WTC11 (cell line): Measurements from ENCODE around the gene ZMIZ2. TPM values are rescaled to one million over a fixed set of nuclear protein-coding genes. Genes with fewer than 3 reads are reported as not detected.

ENCODE experiments used
- ATAC-seq: fragments of 200-7000 bp; cut with Tn5 transposase; 2 replicates; pipeline ENCODE4 v1.10.0; 2021; ENCODE audit warnings: mild to moderate bottlenecking, moderate library complexity
- CTCF ChIA-PET: fragments of 300-600 bp; sonication (Branson Sonifier 250); formaldehyde crosslinking; loops from one replicate; lab custom pipeline; 2021; ENCODE audit warnings: antibody characterized with exemption; lab: Charles Lee
- POLR2A ChIA-PET: fragments of 350-600 bp; sonication (Branson Sonifier 250); formaldehyde crosslinking; loops from one replicate; lab custom pipeline; 2021; ENCODE audit warnings: antibody characterized with exemption; lab: Charles Lee
- DNase-seq: peaks from one replicate; pipeline ENCODE4 v3.0.0; 2021; ENCODE audit warnings: low spot score
- H3K27ac Mint-ChIP-seq: 2 replicates; pipeline ENCODE4 v1.8.0; 2021; ENCODE audit warnings: mixed read lengths
- H3K27me3 Mint-ChIP-seq: 2 replicates; pipeline ENCODE4 v1.8.0; 2021; ENCODE audit warnings: low read depth, mild to moderate bottlenecking, moderate library complexity, mixed read lengths
- H3K36me3 Mint-ChIP-seq: 2 replicates; pipeline ENCODE4 v1.8.0; 2021; ENCODE audit warnings: mixed read lengths
- H3K4me1 Mint-ChIP-seq: 2 replicates; pipeline ENCODE4 v1.8.0; 2022; ENCODE audit warnings: mixed read lengths
- H3K4me3 Mint-ChIP-seq: 2 replicates; pipeline ENCODE4 v1.8.0; 2021; ENCODE audit warnings: mild to moderate bottlenecking, moderate library complexity, mixed read lengths
- H3K9me3 Mint-ChIP-seq: 2 replicates; pipeline ENCODE4 v1.8.0; 2021; ENCODE audit warnings: mixed read lengths
- ATF1 ChIP-seq: sonication (generic); formaldehyde crosslinking; IDR thresholded peaks from 2 replicates; pipeline ENCODE4 v1.8.1; 2023; ENCODE audit warnings: mild to moderate bottlenecking, moderate library complexity, missing genetic modification reagents
- ATF2 ChIP-seq: sonication (generic); formaldehyde crosslinking; IDR thresholded peaks from 2 replicates; pipeline ENCODE4 v1.8.1; 2022; ENCODE audit warnings: low read depth, missing genetic modification reagents, borderline replicate concordance
- ATF3 ChIP-seq: sonication (generic); formaldehyde crosslinking; conservative IDR thresholded peaks from 2 replicates; pipeline ENCODE4 v1.8.1; 2022; ENCODE audit warnings: mild to moderate bottlenecking, missing genetic modification reagents
- GRHL2 ChIP-seq: fragments of 250-450 bp; sonication (Bioruptor Pico); IDR thresholded peaks from 2 replicates; pipeline ENCODE4 v1.8.0; 2022; ENCODE audit warnings: mild to moderate bottlenecking, moderate library complexity; ENCODE audit not compliant: insufficient replicate concordance, severe bottlenecking
- NFE2L1 ChIP-seq: sonication (generic); formaldehyde crosslinking; IDR thresholded peaks from 2 replicates; pipeline ENCODE4 v1.8.1; 2023; ENCODE audit warnings: missing genetic modification reagents
- PRDM15 ChIP-seq: sonication (generic); formaldehyde crosslinking; IDR thresholded peaks from 2 replicates; pipeline ENCODE4 v1.8.0; 2022; ENCODE audit warnings: missing genetic modification reagents
- PRRX2 ChIP-seq: fragments of 250-450 bp; sonication (Bioruptor Pico); IDR thresholded peaks from 2 replicates; pipeline ENCODE4 v1.8.0; 2021; ENCODE audit warnings: mild to moderate bottlenecking
- SMAD3 ChIP-seq: sonication (generic); formaldehyde crosslinking; IDR thresholded peaks from 2 replicates; pipeline ENCODE4 v1.8.0; 2022; ENCODE audit warnings: missing genetic modification reagents, mild to moderate bottlenecking, borderline replicate concordance
- STAT6 ChIP-seq: sonication (generic); formaldehyde crosslinking; conservative IDR thresholded peaks from 2 replicates; pipeline ENCODE4 v1.8.1; 2023; ENCODE audit warnings: mild to moderate bottlenecking, low read depth, missing genetic modification reagents, moderate library complexity
- ZNF121 ChIP-seq: sonication (generic); formaldehyde crosslinking; IDR thresholded peaks from 2 replicates; pipeline ENCODE4 v1.8.0; 2023; ENCODE audit warnings: missing genetic modification reagents
- ZNF138 ChIP-seq: sonication (generic); formaldehyde crosslinking; conservative IDR thresholded peaks from 2 replicates; pipeline ENCODE4 v1.8.1; 2022; ENCODE audit warnings: mild to moderate bottlenecking, moderate library complexity, missing genetic modification reagents
- ZNF219 ChIP-seq: sonication (generic); formaldehyde crosslinking; IDR thresholded peaks from 2 replicates; pipeline ENCODE4 v1.8.0; 2023; ENCODE audit warnings: missing genetic modification reagents, mild to moderate bottlenecking, borderline replicate concordance
- ZNF281 ChIP-seq: sonication (generic); formaldehyde crosslinking; IDR thresholded peaks from 2 replicates; pipeline ENCODE4 v1.8.0; 2023; ENCODE audit warnings: mild to moderate bottlenecking, missing genetic modification reagents
- total RNA-seq: library from RNA; stranded (reverse); gene quantifications from 3 replicates; pipeline ENCODE4 v1.2.3, GENCODE V29; 2021

The ZMIZ2 gene
- total RNA-seq, 1 experiment from 2014 or later = 102 TPM

- no peak for TF ChIP-seq ZNF138
These were observed 13.7 kb downstream of the ZMIZ2 start (continued) for GRCh38 chr7:44762300-44762699.

GRCh38 chr7:44762726-44763522 lies 14.3 kb downstream of the ZMIZ2 start:
- H3K4me1 Mint-ChIP-seq = peaks cover 4% of the 10 kb centered on the region
- ChIA-PET CTCF (interaction anchor here (1.3 kb wide), 1 partner anchor 9 kb away, joined by 3 read pairs; no protein-coding TSS in a partner anchor), POLR2A (interaction anchor here (0.6 kb wide), 2 partner anchors 28 to 130 kb away, joined by 3 to 5 read pairs; no protein-coding TSS in a partner anchor)
- DNase-seq = no peak
- H3K27ac Mint-ChIP-seq = no peak overlapping the region
- H3K27me3 Mint-ChIP-seq = no peaks in the 10 kb centered on the region
- peaks cover 63% of the 10 kb centered on the region for H3K36me3 Mint-ChIP-seq
- no peak for TF ChIP-seq ZNF121 (CRISPR knock-in tag)
- TF ChIP-seq SMAD3 = no peak
- TF ChIP-seq ATF1 = no peak
- no peak for TF ChIP-seq STAT6 (CRISPR knock-in tag)
- no peak for TF ChIP-seq ATF3 (CRISPR knock-in tag)
- TF ChIP-seq GRHL2 (CRISPR knock-in tag) = no peak
- TF ChIP-seq ZNF219 (CRISPR knock-in tag) = no peak
- no peak for TF ChIP-seq ZNF281 (CRISPR knock-in tag)
- TF ChIP-seq PRDM15 (CRISPR knock-in tag) = no peak
- TF ChIP-seq NFE2L1 (CRISPR knock-in tag) = no peak
- no peak for TF ChIP-seq ATF2 (CRISPR knock-in tag)
- no peak for TF ChIP-seq PRRX2 (CRISPR knock-in tag)
- no peak for ATAC-seq
- no peaks in the 10 kb centered on the region for H3K9me3 Mint-ChIP-seq
- H3K4me3 Mint-ChIP-seq = no peak overlapping the region
